Inflammatory macrophage treated with lipopolysaccharide for 1 hour (primary cell): ENCODE measurements around the gene JAZF1.

Experiments
- DNase-seq, 2 donors: peaks; one replicate each; pipeline ENCODE4 v3.0.0-alpha.2; 2020 to 2022

Gene JAZF1

DNA sequence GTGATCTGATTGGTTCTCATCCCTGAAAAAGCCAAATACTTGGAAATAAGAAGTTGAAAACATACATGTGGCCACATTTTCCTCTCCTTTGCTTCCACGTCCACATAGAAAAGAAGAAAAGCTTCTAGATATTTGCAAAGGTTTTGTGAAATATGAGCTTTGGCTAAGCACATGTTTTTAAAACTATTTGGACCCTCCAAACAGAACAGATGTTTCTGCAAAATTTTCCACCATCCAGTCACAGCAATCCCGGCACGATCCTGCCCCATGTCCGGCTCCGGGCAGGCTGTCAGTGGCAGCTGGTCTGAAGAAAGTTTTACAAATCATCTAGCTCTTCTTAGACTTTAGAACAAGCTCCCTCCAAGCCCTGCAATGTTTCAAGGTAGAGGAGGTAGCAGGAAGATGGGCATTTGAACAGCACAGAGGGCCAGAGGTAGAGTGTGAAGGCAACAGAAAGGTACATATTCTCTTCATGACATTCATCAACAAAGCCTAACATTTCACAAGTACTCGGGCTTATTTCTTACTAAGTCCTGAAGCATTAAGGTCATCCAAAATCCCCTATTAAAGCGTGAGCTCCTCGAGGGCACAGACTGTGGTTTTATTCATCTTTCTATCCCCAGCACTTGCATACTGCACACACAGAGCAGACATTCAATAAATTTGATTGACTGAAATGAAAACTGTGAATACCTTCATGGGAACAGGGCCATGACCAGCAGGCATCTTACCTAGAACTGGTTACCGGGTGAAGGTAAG is 110.1 kb downstream of the JAZF1 start:
- no peak for DNase-seq

GRCh38 chr7:28069807-28070206 is 110.8 kb downstream of the JAZF1 start:
- no peak for DNase-seq

- DNase-seq, result no peak
Measured at GRCh38 chr7:28069388-28069787, 111.2 kb downstream of the JAZF1 start.

DNA sequence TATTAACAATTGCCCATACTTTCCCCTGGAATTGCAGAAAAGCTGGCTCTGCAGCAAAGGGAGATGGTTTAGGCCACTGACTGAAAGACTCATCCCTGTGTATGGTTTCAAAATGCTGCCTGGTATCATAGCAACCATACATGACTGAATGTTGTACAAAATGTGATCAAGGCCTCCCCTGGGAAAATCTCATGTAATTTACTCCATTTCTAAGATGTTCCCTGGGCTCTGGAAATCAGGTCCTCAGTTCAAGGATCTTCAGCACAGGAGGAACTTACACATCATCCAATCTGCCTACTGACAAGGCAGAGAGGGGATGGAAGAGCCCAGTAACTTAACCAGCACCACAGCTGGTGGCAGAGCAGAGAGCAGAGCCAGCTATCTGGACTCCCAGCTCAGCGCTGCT is 111.8 kb downstream of the JAZF1 start:
- DNase-seq, result no peak

DNA sequence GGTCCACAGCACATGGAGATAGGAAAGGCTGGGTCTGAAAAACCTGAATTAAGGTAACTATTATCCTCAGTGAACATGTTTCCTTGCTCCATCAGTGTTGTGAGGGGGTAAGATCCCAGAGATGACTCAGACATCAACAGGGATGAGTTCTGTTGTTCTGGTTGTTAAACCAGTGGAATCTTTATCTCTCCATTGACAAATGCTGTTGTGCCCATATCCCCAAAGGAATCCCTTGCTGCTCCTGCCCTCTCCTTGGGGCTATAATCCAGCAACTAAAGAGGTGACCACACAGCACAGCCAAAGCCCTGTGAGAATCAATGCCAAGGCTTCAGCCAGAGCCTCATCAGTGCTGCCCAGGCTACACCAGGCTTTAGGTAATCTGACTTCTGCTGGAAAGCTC is 113.4 kb downstream of the JAZF1 start:
- no peak for DNase-seq

DNA sequence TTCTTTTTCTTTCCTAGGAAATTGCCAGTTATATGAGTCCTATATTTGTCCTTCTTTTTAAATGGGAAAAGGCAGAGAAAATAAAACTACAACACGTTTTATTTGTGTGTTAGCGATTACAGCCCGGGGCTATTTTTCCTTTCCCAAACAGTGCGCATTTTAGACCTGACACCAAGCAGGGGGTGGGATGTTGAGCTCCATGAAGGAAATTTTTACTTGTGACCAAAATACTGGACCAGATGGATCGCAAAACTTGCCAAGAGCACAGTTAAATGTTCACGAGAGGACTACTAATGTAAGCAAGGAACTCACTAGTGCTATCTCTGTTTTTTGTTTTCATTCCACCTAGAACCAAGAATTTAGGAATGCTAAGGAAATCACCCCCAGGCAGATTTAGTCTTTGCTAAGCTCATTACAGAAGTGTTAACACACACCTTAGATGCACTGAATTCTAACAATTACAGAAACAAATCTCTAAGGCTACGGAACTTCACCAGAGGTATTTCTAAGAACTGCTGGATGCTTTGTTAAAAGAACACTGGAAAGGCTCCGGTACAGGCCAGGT is 114.8 kb downstream of the JAZF1 start:
- DNase-seq, result no peak

- no peak for DNase-seq
Measured at GRCh38 chr7:28065308-28065707, 115.3 kb downstream of the JAZF1 start.

DNA sequence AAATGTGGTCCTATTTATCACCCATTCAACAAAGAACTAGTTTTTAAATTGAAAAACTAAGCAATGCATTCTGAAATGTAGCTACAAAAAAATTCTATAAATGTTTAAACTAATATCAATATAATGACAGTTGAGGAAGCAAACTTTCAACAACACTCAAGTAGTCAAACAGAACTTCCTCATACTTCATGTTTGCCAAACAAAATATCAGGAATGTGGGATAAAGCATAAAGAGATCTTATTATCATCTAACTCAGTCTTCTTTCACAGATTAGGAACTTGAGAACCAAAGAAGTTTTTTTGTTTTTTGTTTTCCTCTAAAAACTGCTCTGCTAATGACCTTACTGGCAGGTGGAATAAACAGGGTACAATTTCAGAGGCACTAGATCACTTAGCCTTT is 116.2 kb downstream of the JAZF1 start:
- DNase-seq, result no peak

- peak; percentile 72 to 88 for DNase-seq
Measured at GRCh38 chr7:28062197-28062991, 118.2 kb downstream of the JAZF1 start.

DNA sequence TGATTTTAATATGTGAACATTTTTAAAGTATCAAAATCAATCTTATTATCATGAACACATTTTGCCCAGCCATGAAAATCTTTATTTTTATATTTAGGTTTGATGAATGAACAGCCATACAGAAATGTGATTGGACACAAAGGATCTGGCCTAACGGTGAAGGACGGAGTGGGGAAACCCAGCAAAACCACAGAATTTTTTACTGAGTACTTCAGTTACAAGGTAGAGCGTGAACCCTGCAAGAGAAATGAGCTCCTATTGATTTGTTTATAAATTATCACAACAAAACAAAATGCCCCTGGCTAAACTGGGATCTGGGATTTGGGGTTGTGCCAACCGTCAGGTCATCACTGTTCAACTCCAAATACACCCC is 118.8 kb downstream of the JAZF1 start:
- DNase-seq, result no peak

DNA sequence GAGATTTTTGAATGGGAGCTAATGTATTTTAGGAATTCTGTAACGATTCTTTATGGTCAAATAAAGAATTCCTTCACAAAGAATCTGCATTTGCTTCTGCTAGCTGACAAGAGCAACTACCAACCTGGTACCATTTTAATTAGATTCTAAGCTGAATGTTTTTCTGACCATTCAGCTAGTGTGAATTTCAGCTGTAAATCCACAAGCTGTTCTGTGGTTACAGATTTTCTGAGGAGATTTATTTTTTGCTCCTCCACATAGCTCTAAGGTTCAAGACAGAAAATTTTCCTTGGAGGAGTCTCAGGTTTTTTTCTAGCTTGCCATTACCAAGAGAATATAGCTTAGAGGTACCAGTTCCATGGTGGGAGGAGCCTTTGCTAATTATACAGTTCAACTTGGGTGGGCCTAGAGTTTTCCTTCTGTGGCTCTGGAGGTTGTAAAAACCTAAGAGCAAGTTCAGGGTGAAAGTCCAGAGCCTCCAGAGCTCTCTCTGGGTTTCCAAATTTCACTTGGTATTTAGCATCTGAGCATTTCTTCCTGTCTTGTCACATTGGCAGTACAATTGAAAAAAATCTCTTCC is 120.1 kb downstream of the JAZF1 start:
- DNase-seq, result no peak

- no peak for DNase-seq
Measured at GRCh38 chr7:28055161-28055544, 125.4 kb downstream of the JAZF1 start.

- no peak for DNase-seq
Measured at GRCh38 chr7:28054531-28055160, 125.9 kb downstream of the JAZF1 start.

GRCh38 chr7:28052933-28053332 is 127.7 kb downstream of the JAZF1 start:
- no peak for DNase-seq

GRCh38 chr7:28048694-28049093 is 131.9 kb downstream of the JAZF1 start:
- no peak for DNase-seq

- DNase-seq, result no peak
Measured at GRCh38 chr7:28046035-28046434, 134.6 kb downstream of the JAZF1 start.

DNA sequence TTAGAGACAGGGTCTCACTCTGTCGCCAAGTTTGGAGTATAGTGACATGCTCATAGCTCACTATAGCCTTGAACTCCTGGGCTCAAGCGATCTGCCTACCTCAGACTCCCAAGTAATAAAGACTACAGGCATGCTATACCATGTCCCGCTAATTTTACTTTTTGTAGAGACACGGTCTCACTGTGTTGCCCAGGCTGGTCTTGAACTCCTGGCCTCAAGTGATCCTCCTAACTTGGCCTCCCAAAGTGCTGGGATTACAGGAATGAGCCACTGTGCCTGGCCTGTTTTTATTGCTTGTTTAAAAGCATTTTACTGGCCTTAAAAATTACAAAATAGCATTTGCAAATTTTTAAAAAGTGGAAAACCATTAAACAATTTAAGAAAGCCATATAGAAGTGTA is 135.0 kb downstream of the JAZF1 start:
- no peak for DNase-seq

DNA sequence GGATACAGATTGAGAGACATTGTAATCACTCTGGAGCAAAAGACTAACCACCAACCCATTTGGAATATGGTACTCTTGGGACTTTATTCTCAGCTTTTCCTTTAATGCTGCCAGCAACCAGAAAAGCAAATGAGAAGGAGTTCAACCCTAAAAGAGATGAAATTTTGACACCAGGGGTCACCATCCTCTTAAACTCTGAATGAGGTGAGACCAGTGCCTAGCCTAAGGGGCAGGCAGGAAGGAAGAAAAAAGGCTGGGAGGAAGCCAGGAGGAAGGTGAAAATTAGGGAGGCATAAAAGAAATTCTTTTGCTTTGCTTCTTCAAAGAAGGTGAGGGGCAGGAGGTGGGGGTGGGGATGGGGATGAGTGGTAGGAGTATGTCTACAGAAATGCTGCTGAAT is 135.8 kb downstream of the JAZF1 start:
- no peak for DNase-seq

DNA sequence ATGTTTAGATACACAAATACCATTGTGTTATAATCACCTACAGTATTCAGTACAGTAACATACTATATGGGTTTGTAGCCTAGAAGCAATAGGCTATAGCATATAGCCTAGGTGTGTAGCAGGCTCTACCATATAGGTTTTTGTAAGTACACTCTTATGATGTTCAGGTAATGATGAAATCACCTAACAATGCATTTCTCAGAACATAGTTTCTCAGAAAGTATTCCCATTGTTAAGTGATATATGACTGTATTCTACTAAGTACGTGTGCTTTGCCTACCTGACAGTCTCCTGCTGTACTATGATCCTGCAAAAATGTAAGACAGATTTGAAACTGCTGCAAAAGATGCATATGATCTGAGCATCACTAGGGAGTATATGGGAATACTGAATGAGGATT is 137.9 kb downstream of the JAZF1 start:
- DNase-seq, result no peak

DNA sequence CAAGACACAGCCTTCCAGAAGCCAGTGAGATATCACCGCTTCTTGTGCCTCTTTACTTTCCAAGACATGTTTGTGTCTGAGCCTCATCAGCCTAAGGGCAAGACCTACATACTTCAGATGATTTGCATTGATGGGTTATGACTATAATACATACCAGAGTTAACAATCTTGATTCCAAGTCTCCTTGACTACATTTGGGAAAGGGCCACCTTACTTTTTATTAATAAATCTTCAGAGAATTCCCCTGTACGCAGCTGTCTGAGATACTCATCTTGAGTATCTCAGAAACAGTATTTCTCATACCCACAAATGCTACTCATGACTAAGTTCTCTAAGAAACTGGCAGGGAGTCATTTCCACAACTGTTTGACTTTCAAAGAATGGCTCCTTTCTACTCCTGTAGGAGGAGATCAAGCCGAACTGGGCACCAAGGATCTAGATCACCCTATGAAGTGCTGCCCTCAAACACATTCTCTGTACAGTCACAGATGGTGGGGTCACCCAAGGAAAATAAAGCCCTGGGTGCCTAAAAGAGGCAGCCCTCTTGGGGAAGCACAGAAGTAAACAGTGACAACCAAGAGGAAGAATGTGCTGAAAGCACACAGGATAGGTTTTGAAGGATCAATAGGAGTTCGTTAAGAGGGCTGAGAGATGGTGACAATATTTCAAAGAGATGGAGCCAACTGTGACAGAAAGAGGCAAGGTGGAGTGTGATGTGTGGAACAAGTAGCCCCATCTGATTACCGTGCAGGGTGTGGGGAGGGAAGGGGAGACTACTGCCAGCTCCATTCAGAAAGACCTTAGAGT is 138.9 kb downstream of the JAZF1 start:
- no peak for DNase-seq

DNA sequence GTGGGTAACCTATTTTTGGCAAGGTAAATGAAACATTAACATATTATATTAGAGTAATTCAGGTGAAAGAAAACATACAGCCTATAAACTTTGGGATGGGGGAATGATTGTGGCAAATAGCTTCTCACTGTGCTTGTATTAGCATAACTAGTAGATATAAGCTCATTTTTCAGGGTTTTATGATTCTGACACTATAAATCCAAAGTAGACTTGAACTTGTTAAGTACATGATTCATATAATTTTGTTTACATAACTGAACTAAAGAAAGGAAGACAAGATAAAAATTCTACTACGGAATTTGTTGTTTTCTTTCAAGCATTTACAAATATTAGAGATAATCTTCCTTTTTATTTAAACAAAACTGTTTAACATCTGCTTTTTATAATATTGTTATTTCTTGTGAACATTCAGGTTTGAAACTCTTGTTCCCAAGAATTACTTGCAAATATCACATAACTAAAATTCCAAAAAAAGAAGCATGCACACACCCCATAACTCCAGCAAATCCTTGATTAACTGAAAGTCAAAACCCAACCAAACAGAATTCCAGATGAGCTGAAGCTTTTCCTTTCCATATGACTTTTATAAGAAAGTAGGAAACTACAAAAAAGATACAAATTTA is 142.3 kb downstream of the JAZF1 start:
- DNase-seq, result no peak
